Mucosa of descending colon (tissue), 3 donors: ENCODE results near the gene MICAL3. TPM values are rescaled to one million over a fixed set of nuclear protein-coding genes. Genes with fewer than 3 reads are reported as not detected.
A peak's percentile ranks its signal among the peaks of the same experiment; 100 is the strongest.

Experiments
- ATAC-seq: fragments of 200-7000 bp; cut with Tn5 transposase; one replicate; pipeline ENCODE4 v1.9.1; 2020; ENCODE audit warnings: mild to moderate bottlenecking, moderate library complexity
- DNase-seq, 3 donors: peaks; one replicate each; pipeline ENCODE4 v3.0.0-alpha.2; 2020
- H3K36me3 ChIP-seq: fragments of 200-600 bp; one replicate; pipeline ENCODE4 v1.8.0; 2021; ENCODE audit warnings: low read depth, mild to moderate bottlenecking
- H3K4me1 ChIP-seq: fragments of 200-600 bp; one replicate; pipeline ENCODE4 v1.8.0; 2021; ENCODE audit warnings: low read depth, mild to moderate bottlenecking
- H3K4me3 ChIP-seq: fragments of 200-600 bp; one replicate; pipeline ENCODE4 v1.8.0; 2021; ENCODE audit warnings: mild to moderate bottlenecking
- H3K9me3 ChIP-seq: fragments of 200-600 bp; one replicate; pipeline ENCODE4 v1.8.0; 2021; ENCODE audit warnings: mild to moderate bottlenecking
- CTCF ChIP-seq: fragments of 200-600 bp; IDR thresholded peaks from one replicate; pipeline ENCODE4 v1.8.0; 2022; ENCODE audit warnings: antibody characterized with exemption, mild to moderate bottlenecking
- intact Hi-C, 2 donors: fragments of 100-400 bp; cut with DNase I in 1 of 2; cut with micrococcal nuclease in 1 of 2; formaldehyde crosslinking; loops; one replicate each; pipeline versions ENCODE4 v1.11.0 to v1.11.1; 2022; cut with DNase I, micrococcal nuclease
- total RNA-seq, 3 donors: library from RNA; stranded (reverse); fragmentation: NEBNext Ultra II Directional in 2 of 3; extraction: Animal tissue kit (Norgen Biotek cat#: 25700) in 2 of 3; gene quantifications; one replicate each; pipeline versions ENCODE4 v1.2.1 to v1.2.4, GENCODE V29; 2021 to 2023
- donor health status: DM: no; HTN: no; CAD: no; lungs with moderate emphysema.
- donor health status: DM: no; HTN: no; CAD: no.
- donor health status: DM: no; HTN: yes; CAD: no.

MICAL3 gene
- total RNA-seq, 3 donors from 2014 or later: 75.8 to 135 (median 129) TPM

GRCh38 chr22:17982572-17983141 lies 41.7 kb downstream of the MICAL3 start:
- no peak for TF ChIP-seq CTCF
- no peak overlapping the region for H3K4me3 ChIP-seq
- H3K4me1 ChIP-seq: peaks cover 10% of the 10 kb centered on the region
- no peaks in the 10 kb centered on the region for H3K36me3 ChIP-seq
- ATAC-seq (no peak), DNase-seq (no peak)
- no peaks in the 10 kb centered on the region for H3K9me3 ChIP-seq
- intact Hi-C loops: no loop called here

DNA sequence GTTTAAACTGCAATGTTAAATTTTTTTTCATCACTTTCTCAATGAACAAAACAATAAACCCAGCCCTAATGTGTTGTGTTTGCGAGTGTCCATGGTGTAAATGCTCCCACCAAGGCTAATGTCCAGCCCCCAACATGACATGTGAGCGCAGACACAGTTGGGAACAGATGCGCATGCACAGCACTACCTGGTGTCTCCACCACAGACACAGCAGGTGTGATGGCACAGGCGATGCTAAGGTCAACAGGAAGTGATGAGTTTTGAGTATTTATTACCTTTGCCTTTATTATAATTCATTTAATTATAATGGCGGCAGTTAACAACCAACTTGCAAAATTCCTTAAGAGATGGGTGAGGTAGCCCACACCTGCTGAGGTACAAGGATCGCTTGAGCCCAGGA lies 42.9 kb downstream of the MICAL3 start:
- ATAC-seq: no peak
- intact Hi-C loops: no loop called here

GRCh38 chr22:17980638-17981051 lies 43.7 kb downstream of the MICAL3 start:
- peaks cover 10% of the 10 kb centered on the region for H3K4me1 ChIP-seq
- no peak for TF ChIP-seq CTCF
- no peak overlapping the region for H3K4me3 ChIP-seq
- H3K36me3 ChIP-seq: no peaks in the 10 kb centered on the region
- intact Hi-C loops: no loop called here
- DNase-seq: peak; percentile 84 to 87 (median 84)
- ATAC-seq: peak; percentile 98
- H3K9me3 ChIP-seq: no peaks in the 10 kb centered on the region

More for the DNA sequence above, 42.9 kb downstream of the MICAL3 start:
- Histone ChIP-seq H3K9me3 (no peaks in the 10 kb centered on the region), H3K36me3 (no peaks in the 10 kb centered on the region), H3K4me1 (peaks cover 10% of the 10 kb centered on the region), H3K4me3 (no peak overlapping the region)
- no peak for DNase-seq
- TF ChIP-seq CTCF: no peak

DNA sequence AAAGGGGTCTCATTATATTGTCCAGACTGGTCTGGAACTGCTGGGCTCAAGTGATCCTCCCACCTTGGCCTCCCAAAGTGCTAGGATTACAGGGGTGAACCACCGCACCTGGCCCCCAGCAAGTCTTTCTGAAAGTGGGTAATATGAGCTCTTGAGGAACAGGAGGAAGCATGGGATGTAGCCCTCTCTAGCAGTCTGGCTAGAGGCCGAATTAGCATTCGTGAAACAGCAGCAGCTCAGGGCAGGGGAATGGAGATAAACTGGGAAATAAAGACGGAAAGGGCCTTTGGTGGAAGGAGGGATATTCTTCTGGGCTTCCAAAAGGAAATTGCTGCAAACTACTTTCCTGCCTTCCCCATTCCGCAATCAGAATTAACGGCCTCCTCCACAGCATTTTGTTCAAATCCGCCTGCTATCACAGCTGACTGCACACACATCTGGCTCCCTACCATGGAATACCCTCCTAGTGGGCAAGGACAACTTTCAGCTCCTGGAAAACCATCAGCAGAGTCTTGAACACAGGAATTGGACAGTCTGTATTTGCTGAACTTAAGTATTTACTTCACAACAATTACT lies 44.3 kb downstream of the MICAL3 start:
- no peaks in the 10 kb centered on the region for H3K36me3 ChIP-seq
- no peak for TF ChIP-seq CTCF
- intact Hi-C loops: no loop called here
- ATAC-seq: no peak
- H3K9me3 ChIP-seq: no peaks in the 10 kb centered on the region
- no peak for DNase-seq
- H3K4me1 ChIP-seq: peaks cover 10% of the 10 kb centered on the region
- no peak overlapping the region for H3K4me3 ChIP-seq

DNA sequence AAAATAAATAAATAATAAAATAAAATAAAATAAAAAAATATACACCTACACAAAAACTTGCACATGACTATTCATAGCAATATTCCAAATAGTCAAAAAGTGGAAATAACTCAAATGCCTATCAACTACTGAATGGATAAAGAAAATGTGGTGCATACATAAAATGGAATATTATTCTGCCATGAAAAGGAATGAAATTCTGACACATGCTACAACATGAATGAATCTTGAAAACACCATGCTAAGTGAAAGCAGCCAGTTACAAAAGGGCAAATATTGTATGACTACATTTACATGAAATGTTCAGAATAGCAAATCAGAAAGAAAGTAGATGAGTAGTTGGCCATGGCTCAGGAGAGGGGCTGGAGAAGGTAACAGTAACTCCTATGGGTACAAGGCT lies 46.3 kb downstream of the MICAL3 start:
- DNase-seq (no peak), ATAC-seq (no peak)
- H3K4me1 ChIP-seq: peaks cover 10% of the 10 kb centered on the region
- no peak overlapping the region for H3K4me3 ChIP-seq
- TF ChIP-seq CTCF: no peak
- no peaks in the 10 kb centered on the region for H3K36me3 ChIP-seq
- intact Hi-C loops: no loop called here
- no peaks in the 10 kb centered on the region for H3K9me3 ChIP-seq
